ENCODE results near the gene LIM2. TPM values are rescaled to one million over a fixed set of nuclear protein-coding genes. Genes with fewer than 3 reads are reported as not detected.
A peak's percentile ranks its signal among the peaks of the same experiment; 100 is the strongest.

LIM2 gene
- polyA plus RNA-seq, 2 of the 4 experiments (the other 2 are of a cell fraction): not detected

DNA sequence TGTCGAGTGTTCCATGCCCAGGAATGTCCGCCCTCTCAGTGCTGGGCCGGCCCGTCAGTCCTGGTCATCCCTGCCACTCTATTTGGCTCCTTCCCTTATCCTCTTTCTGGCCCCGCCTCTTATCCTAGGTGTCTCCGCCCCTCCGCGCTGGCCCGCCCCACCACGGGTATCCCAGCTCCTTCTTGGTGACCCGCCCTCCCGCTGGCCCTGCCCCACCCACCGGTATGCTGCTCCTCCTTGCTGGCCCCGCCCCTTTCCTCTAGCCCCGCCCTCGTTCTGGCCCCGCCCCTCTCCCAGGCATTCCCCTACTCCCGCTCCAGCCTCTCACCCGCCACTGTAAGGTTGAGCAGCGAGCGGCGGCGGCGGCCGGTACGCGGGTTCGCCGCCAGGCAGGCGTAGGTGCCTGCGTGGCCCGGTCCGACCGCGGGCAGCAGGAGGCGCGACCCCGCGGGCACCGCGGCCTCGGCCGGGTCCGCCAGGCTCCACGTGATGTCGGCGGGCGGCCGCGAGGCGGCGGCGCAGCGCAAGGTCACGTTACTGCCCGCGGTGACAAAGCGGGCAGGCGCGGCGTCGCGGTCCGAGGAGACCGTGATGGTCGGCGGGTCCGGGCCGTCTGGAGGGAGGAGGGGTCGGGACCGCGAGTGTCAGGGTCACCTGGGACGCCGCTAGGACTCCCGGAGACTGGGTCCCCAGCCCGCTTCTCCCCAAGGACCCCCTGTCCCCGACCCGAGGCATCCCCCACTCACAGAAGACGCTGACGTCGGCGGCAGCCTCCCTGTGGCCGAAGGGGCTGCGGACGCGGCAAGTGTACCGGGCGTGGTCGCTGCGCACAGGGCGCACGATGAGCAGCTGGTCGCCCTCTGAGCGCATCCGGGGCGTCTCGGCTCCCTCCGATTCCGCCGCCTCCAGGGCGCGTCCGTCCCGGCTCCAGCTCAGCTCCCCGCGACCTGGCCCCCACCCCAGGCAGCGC, 47.8 kb downstream of the LIM2 start (continued):
- TF ChIP-seq, protein P1, sequence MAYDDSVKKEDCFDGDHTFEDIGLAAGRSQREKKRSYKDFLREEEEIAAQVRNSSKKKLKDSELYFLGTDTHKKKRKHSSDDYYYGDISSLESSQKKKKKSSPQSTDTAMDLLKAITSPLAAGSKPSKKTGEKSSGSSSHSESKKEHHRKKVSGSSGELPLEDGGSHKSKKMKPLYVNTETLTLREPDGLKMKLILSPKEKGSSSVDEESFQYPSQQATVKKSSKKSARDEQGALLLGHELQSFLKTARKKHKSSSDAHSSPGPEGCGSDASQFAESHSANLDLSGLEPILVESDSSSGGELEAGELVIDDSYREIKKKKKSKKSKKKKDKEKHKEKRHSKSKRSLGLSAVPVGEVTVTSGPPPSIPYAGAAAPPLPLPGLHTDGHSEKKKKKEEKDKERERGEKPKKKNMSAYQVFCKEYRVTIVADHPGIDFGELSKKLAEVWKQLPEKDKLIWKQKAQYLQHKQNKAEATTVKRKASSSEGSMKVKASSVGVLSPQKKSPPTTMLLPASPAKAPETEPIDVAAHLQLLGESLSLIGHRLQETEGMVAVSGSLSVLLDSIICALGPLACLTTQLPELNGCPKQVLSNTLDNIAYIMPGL (CRISPR knock-in tag; IDR thresholded peaks at IDR 0.05; ENCODE audit: borderline replicate concordance): no peak
- no peak for TF ChIP-seq RARB (CRISPR knock-in tag; IDR thresholded peaks at IDR 0.05)
- no peak for TF ChIP-seq FOSB (CRISPR knock-in tag; IDR thresholded peaks at IDR 0.05)
- no peak for TF ChIP-seq HOXB13 (CRISPR knock-in tag; IDR thresholded peaks at IDR 0.05; ENCODE audit: low read depth)
- peak; percentile 31; the same call in 1 of the 2 replicates for TF ChIP-seq MAZ (IDR thresholded peaks at IDR 0.05; ENCODE audit: borderline replicate concordance, low read depth, low read length)
- TF ChIP-seq FOSL2 (IDR thresholded peaks at IDR 0.05): no peak
- TF ChIP-seq FOSL2 (CRISPR knock-in tag; IDR thresholded peaks at IDR 0.05): peak; percentile 40
- TF ChIP-seq, protein P2, sequence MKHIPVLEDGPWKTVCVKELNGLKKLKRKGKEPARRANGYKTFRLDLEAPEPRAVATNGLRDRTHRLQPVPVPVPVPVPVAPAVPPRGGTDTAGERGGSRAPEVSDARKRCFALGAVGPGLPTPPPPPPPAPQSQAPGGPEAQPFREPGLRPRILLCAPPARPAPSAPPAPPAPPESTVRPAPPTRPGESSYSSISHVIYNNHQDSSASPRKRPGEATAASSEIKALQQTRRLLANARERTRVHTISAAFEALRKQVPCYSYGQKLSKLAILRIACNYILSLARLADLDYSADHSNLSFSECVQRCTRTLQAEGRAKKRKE (CRISPR knock-in tag; IDR thresholded peaks at IDR 0.05; ENCODE audit: low read depth): peak; percentile 71; the same call in 1 of the 2 replicates
- TF ChIP-seq HEYL (CRISPR knock-in tag; IDR thresholded peaks at IDR 0.05): no peak
- TF ChIP-seq NFE2L2 (conservative IDR thresholded peaks at IDR 0.05; ENCODE audit: low read length): no peak
- TF ChIP-seq, protein P3, sequence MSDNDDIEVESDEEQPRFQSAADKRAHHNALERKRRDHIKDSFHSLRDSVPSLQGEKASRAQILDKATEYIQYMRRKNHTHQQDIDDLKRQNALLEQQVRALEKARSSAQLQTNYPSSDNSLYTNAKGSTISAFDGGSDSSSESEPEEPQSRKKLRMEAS (IDR thresholded peaks at IDR 0.05): peak; percentile 92
- TF ChIP-seq, protein P4, sequence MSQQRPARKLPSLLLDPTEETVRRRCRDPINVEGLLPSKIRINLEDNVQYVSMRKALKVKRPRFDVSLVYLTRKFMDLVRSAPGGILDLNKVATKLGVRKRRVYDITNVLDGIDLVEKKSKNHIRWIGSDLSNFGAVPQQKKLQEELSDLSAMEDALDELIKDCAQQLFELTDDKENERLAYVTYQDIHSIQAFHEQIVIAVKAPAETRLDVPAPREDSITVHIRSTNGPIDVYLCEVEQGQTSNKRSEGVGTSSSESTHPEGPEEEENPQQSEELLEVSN (IDR thresholded peaks at IDR 0.05; ENCODE audit: borderline replicate concordance, low read depth): peak; percentile 85
- TF ChIP-seq RFX5 (IDR thresholded peaks at IDR 0.05): peak; percentile 70; the same call in 1 of the 2 replicates
- TF ChIP-seq, protein P5, sequence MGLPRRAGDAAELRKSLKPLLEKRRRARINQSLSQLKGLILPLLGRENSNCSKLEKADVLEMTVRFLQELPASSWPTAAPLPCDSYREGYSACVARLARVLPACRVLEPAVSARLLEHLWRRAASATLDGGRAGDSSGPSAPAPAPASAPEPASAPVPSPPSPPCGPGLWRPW (IDR thresholded peaks at IDR 0.05): no peak
- TF ChIP-seq BHLHE40 (IDR thresholded peaks at IDR 0.05; ENCODE audit: low read depth, low read length): no peak
- no peak for TF ChIP-seq CBX2 (IDR thresholded peaks at IDR 0.05; ENCODE audit: borderline replicate concordance, low read depth)
- TF ChIP-seq KDM1A (IDR thresholded peaks at IDR 0.05; ENCODE audit: low read depth): no peak
- no peak for TF ChIP-seq EHMT2 (IDR thresholded peaks at IDR 0.05; ENCODE audit: low read depth)
- TF ChIP-seq, protein P6, sequence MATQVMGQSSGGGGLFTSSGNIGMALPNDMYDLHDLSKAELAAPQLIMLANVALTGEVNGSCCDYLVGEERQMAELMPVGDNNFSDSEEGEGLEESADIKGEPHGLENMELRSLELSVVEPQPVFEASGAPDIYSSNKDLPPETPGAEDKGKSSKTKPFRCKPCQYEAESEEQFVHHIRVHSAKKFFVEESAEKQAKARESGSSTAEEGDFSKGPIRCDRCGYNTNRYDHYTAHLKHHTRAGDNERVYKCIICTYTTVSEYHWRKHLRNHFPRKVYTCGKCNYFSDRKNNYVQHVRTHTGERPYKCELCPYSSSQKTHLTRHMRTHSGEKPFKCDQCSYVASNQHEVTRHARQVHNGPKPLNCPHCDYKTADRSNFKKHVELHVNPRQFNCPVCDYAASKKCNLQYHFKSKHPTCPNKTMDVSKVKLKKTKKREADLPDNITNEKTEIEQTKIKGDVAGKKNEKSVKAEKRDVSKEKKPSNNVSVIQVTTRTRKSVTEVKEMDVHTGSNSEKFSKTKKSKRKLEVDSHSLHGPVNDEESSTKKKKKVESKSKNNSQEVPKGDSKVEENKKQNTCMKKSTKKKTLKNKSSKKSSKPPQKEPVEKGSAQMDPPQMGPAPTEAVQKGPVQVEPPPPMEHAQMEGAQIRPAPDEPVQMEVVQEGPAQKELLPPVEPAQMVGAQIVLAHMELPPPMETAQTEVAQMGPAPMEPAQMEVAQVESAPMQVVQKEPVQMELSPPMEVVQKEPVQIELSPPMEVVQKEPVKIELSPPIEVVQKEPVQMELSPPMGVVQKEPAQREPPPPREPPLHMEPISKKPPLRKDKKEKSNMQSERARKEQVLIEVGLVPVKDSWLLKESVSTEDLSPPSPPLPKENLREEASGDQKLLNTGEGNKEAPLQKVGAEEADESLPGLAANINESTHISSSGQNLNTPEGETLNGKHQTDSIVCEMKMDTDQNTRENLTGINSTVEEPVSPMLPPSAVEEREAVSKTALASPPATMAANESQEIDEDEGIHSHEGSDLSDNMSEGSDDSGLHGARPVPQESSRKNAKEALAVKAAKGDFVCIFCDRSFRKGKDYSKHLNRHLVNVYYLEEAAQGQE (IDR thresholded peaks at IDR 0.05): no peak
- peak; percentile 69 to 90 for TF ChIP-seq JUN (IDR thresholded peaks at IDR 0.05)
- peak; percentile 91 for TF ChIP-seq NPAS2 (CRISPR knock-in tag; IDR thresholded peaks at IDR 0.05; ENCODE audit: borderline replicate concordance)
- TF ChIP-seq SMC3 (IDR thresholded peaks at IDR 0.05): peak; percentile 70

Data from A549 (cell line).